Measurements from ENCODE around the gene LIPE.
"Not testable (repeated sequence)": the region's sequence is repeated elsewhere in the genome, so short reads cannot be mapped to it uniquely, and the experiment has no call there.

The LIPE gene

DNA sequence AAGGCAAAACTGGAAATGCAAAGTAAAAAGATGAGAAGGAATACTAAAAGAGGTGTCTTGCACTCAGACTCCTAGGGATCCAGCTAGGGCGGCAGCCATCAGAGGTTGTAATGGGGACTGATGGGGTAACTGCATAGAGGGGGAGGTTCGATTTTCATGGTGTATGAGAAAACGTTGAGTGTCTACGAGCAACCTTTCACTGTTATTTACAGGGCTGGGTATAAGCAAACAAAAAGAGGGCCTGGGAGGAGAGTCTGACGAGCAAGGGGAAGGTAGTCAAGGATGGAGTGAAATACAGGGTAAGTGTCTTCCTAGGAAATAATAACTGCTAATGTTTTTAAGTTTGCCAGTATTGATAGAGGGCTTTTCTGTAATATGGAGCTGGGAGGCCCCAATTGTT, 21.1 kb upstream of the LIPE start:
- not testable (repeated sequence) for DNase-seq (ENCODE audit: low spot score)

DNA sequence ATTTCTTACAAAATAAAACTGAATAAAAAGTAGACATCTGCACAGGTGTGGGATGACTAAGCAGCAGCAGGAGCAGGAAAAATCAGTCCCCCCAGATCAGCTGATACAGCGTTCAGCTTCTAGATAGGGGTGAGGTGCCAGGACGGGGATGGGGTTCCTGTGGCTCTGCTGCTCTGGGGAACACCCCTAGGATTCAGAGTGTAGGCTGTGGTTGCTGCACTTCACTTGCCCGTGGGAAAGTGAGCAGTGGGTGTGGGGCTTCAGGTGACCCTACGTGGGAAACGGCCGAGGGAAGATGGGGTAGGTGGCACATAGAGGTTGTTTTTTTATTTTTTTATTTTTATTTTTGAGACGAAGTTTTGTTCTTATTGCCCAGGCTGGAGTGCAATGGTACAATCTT, 18.8 kb upstream of the LIPE start:
- DNase-seq (ENCODE audit: low spot score) = no peak

DNA sequence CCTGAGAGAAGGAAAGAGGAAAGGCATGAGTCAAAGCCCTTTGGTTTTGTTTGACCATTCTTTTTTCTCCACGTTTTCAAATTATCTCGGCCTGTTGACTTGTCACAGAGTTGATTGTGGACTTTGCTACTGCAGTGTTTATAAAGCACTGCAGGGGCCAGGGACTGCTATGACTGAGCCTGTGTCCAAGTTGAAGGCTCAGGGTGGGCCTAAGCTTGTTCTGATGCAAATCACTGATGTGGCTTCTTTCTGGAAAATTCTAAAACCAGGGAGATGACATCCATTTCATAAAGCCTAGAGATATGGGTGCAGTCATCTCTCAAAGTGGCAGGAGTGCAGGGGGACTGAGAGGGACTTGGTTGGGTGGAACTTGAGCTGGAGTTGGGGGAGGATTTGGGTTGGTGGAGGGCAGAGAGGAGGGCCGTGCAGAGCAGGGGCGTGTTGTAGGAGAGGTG, 16.8 kb upstream of the LIPE start:
- no peak for DNase-seq (ENCODE audit: low spot score)

DNA sequence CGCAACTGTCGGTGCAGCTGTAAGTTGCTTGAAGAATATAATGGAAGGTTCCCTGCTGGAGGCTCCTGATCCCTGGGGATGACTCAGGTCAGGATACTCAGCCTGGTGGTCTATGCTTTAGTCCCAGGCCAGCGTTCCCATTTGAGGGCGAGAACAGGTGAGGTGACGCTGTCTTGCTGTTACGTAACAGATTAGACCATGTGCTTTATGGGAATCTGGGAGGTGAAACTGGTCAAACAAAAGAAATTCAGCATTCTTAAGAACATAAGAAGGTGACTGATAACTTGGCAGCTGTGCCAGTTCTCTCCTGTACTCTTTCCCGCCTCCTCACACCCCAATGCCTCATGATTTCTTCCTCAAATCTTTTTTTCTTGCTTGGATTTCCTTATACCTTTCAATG, 15.6 kb upstream of the LIPE start, which contains the start of gene CXCL17:
Gene CXCL17, minus strand, starts transcription at position 114 of the 400 bp plus-strand sequence. CDS start 114 bp downstream, outside the sequence.
- no peak for DNase-seq (ENCODE audit: low spot score)

DNA sequence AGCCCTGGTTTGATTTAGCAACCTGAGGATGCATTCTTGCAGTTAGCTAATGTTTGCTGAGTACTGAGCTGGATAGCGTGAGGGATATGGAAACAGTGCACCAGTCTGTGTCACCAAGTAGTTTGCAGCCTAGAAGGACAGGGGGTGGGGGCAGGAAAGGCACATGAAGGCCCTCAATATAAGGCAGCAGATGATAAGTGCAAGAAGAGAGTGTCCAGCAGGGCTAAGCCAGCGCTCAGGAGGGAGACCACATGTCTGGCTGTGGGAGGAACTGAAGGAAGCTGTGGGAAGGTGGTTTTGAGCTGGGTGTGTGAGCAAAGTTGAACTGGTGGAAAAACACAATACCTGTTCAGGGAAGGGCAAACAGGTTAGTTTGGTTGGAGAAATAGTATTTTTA, 13.9 kb upstream of the LIPE start:
- DNase-seq (ENCODE audit: low spot score) = no peak

DNA sequence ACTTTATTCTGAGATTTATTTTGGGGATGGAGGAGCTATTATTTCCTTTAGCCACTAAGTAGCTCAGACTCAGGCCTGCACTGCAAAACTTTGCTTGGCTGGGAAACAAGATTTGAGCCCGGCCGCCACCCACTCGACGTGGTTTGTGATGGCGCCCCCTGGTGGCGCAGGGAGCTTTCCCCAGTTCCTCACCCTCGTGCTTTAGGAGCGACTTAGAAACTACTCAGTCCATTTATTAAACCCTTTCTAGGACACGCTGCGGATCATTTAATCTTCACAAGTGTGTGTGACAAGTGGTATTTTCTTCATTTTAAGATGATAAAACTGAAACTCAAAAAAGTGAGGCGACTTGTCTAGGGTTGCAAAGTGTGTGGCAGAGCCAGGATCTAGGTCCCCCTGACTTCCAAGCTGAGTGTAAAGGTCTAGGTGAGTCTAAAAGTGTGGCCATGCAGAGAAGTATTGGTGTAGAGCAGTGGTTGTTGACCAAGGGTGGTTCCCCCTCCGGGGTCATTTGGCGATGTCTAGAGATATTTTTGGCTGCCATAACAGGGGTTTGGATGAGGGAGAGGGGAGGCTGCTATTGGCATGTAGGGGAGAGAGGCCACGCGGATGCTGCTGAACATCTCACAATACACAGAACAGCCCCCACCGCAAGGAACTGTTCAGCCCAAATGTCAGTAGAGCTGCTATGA, 13.3 kb upstream of the LIPE start:
- DNase-seq (ENCODE audit: low spot score) = peak; percentile 83

DNA sequence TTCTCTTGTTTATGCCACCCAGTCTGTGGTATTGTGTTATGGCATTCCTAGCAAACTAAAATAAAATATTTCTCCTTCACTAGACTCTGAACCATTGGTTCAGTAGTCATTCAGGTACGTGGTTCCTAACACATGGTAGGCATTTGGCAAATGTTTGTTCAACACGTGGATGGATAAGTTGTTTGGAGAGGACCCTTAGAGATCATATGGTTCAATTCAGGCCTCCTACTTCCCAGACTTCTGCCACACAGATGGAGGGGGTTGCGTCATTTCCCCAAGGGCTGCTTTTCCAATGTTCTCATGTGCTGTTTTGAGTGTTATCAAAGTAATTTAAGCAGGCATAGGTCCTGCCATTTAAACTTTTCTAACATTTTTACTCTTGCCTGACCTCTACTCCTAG, 8.8 kb upstream of the LIPE start:
- no peak for DNase-seq (ENCODE audit: low spot score)

DNA sequence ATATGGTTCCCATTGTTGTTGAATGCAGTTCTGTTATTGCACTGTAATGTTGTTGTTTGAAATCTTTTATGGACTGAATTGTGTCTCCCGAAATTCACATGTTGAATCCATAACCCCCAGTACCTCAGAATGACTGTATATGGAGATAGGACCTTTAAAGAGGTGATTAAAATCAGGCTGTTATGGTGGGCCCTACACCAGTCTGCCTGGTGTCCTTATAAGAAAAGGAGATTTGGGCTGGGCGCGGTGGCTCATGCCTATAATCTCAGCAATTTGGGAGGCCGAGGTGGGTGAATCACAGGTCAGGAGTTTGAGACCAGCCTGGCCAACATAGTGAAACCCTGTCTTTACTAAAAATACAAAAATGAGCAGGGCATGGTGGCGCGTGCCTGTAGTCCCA, 8.1 kb upstream of the LIPE start:
- no peak for DNase-seq (ENCODE audit: low spot score)

DNA sequence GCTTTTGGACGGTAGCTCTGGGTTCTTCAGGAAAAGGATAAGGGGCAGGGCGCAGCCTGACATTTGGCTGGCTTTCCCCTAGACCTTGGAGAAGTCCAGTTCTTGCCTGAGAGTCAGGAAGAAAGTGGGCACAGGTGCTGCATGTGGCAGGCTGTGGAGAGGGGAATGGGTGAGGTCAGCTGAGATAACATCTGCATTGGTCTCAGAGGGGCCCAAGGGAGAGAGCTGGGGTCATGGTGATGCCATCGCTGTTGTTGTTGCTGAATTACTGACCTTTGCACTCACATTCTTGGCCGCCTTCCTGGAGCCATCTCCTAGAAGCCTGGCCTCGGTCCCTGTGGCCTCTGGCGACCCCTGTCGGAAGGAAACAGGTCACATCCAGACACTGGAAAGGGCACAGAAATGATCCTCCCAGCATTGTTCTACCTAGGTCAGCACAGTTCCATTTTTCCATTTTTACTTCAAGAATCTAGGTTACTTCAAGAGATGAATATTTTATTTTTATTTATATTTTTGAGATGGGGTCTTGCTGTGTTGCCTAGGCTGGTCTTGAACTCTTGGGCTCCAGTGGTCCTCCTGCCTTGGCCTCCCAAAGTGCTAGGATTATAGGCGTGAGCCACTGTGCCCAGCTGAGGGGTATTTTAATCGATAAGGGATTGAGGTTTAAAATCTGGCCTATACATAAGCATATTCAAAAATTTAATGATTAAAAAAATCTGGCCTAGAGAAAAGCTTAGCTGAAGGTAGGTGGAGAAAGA, 6.5 kb upstream of the LIPE start:
- peak; percentile 55 for DNase-seq (ENCODE audit: low spot score)

DNA sequence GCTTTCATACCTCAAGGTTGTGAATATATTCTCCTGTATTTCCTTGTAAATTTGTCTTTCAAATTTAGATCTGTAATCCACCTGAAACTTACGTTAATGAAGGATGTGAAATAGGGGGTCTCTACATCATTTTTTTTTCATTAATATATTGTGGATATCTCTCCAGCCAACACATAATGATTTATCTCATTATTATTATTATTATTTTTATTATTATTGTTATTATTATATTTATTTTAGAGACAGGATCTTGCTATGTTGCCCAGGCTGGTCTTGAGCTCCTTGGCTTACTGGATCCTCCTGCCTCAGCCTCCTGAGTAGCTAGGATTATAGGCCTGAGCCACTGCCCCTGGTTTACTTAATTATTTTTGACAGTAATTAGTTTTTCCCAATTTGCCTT, 4.3 kb upstream of the LIPE start:
- DNase-seq (ENCODE audit: low spot score) = no peak

DNA sequence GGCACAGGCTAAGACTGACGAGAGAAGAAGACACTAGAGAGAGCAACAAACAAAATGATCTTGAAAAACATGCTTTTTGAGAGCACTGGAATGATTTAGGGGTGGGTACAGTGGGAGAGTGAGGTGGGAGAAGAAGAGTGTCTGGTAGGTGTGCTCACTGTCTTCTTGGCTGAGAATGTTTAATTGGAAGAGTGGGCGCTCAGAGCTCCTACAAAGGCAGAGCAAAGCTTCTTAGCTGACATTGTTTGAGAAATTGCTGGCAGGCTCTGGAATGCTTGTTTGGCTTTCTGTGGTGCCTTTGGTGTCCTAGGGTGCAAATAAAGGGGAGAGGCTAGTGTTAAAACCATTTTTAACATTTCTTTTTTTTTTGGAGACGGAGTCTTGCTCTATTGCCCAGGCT, 1.5 kb upstream of the LIPE start:
- no peak for DNase-seq (ENCODE audit: low spot score)

DNA sequence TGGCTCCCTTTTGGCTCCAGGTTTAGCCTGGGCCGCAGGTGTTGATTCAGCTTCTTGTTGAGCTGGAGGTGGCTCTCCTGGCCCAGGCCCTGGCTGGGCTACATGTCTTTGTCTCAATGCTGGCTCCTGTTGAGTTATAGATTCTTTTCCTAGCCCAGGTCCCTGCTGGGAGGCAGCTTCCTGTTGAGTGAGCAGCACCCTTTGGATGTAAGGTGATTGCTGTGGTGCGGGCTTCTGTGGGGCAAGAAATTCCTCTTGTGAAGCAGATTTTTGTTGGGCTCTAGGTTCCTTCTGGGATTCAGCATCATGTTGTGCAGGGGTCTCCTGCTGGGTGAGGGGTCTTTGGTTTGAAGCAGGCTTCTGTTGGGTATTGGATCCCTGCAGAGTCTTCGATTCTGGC, 545 bp downstream of the LIPE start:
- DNase-seq (ENCODE audit: low spot score) = no peak

DNA sequence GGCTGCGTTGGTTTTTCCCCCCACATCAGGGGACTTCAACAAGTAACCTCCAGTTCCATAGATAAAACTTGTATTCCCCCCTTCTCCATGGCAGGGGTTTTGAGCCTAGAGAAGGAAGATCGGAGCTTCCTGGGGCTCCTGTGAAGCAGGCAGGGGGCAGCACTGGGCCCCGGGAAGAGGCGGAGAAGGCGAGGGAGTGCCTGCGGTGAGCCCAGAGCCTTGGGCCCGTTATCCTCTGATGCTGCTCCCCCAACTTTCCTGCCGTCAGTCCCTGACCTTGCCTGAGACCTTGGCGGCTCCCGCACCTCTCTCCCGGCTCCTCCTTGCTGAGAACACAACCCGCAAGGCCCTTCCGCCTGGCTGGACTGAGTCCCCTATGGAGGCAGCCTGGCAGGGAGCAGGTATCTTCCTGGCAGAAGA, 2.5 kb downstream of the LIPE start:
- no peak for DNase-seq (ENCODE audit: low spot score)

DNA sequence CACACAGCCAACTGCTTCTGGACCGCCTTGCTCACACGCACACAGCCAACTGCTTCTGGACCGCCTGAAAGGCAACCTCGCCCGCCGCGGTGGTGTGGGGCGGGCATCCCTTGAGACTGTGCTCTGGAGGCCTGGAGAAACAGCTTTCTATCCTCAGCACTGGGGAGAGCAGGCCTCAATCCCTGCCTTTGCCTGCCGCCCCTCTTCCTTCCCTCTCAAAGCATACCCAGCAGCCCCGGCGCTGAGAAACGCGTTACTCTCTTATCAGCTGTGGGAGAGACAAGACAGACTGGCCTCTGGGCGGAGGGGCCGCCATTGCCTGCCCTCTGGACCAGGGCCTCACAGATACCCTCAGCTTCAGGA, 2.9 kb downstream of the LIPE start:
- DNase-seq (ENCODE audit: low spot score) = no peak

DNA sequence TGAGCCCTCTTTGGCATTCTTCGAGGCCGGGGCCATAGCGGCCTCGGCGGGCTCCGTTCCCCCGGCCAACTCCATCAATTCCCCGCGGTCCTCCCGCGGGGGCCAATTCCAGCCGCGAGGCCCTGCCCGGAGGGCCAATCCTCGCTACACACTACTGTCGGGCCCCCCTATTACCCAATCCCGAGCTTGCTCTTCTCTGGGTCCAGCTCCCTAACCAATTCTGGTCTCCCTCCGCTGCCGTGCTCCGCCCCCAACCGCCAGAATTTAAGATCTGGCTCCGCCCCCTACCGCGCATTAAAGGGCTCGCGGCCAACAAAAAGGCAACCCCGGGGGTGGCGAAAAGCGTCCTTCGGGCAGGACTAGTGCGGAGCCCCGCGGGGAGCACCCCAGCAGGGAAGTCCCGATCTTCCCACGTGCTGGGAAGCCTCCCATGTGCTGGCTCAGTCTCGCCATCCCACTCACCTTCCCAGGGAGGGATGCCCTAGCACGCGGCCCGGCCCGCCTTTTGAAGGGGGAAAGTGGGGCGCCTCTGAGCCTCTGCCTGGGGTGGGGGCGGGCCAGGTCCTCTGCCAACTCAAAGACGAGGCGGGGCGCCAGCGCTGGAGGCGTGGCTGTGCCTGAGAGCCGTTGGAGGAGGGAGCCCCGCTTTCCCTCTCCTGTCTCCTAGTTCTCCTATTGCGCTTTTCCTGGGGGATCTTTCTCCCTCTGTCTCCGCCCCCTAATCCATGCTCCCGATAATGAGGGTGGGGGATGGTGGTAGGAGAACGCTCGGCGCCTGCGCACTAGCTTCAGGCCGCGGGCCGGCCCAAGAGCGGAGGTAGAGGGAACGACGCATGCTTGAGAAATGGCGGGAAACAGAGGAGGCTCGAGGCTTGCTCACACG, 3.5 kb downstream of the LIPE start:
- peak; percentile 96 for DNase-seq (ENCODE audit: low spot score)

DNA sequence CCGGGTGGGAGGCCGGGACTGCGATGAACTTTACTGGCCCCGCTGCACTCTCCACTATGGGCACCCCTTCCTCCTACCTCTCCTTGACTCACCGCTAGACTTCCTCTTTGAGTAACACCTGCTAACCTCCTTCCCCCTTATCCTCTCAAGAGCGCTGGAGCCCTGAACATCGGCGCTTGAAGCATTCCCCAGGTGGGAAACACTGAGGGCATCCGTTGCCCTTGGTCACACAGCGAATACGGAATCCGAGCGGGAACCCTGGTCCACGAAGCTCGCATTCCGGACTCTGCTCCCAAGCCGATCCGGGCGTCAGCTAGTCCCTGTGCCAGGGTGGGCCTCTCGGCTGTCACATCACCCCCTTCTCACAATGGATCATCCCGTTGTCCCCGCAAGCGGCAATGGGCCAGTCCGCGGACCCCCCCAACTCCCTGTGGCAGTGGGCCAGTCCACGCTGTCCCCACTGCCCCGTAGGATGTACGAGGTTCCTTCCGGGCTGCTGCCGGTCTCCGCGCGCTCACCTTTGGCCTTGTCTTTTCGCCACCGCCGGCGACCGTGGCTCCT, 4.2 kb downstream of the LIPE start:
- DNase-seq (ENCODE audit: low spot score) = no peak

DNA sequence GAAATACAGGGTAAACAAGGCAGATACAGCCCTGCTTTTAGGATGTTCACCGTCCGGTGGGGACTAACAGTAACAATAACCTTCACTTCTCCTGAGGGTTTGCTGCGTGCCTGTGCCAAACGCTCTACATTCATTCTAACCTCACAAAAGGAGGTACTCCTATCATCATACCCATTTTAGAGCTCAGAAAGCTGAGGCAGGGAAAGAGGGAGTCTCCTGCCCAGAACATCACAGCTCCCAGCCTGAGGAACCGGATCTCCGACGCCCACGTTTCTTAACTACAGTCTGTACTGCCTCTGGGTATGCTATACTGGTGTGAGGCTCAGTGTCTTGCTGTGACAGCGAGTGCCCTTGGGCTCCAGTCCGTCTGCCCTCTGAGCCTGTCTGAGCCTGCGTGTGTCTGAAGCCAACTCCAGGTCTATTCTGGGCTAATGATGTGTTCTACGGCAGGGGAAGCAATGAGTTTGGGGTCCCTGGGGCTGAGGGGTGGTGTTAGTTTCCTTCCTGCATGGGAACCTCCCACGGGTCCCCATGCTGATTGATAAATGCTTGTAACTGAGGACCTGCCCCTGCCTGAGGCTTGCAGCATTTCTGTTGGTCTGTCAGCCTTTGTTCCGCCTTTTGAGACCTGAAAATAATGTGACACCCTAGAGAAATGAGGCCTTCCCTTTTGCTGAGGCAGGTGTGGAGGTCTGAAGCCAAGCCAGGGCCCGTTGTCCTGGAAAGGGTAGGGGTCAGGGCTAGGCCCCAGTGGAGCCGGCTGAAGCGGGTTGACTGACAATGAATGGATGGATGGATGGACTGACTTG, 4.9 kb downstream of the LIPE start:
- DNase-seq (ENCODE audit: low spot score) = no peak

DNA sequence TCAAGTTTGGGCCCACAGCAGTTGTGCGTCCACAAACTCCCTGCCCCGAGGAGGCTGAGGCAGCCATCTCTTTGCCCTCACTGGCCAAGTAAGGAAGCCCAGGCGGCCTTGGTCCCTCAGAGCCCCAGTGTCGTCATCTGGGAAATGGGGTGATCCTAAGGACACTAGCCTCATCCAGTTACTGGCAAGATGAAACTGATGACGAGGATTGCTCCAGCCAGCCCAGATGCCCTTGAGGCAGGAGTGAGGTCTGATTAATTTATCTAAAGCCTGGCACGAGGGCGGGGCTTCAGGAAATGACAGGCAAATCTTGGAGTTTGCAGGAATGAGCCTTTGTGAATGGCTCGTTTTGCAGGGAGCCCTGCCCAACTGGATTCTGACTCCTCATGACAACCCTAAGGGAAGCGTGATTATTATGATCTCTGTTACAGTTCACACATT, 5.6 kb downstream of the LIPE start:
- peak; percentile 7 for DNase-seq (ENCODE audit: low spot score)

DNA sequence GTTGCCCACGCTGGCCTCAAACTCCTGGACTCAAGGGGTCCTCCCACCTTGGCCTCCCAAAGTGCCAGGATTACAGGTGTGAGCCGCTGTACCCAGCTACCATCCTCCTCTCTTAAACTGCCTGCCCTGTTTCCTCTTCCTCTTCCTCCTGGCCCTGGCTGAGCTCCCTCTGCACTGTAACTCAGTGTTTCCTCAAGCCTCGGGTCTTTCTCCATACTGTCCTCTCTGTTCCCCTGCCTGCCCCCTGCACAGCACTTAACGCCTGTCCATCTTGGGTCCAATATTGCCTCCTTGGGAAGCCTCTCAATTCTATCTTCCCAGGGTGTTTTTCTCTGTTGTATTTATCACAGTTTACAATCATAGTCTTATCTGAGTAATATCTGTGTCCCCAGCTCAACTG, 6.1 kb downstream of the LIPE start:
- DNase-seq (ENCODE audit: low spot score) = no peak

DNA sequence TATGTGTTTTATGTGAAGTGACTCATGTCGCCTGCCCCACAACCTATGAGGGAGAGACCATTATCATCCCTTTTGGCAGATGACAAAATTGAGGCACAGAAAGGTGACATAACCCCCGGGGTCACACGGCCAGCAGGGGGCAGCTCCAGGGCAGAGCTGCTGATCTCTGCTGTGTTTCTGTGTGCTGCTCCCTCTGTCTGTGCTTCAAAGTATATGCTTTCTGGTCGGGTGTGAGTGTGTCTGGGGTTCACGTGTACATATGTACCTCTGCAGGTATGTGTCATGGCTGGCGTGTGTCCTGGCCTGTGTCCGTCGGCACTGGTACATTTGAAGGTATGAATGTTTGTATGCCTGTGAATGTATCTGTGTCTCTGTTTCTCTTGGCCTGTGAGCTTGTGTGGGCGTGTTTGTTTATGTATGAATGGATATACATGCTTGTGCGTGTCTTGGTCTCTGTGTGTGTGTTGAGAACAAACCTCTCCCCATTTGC, 7.1 kb downstream of the LIPE start:
- DNase-seq (ENCODE audit: low spot score) = peak; percentile 77

DNA sequence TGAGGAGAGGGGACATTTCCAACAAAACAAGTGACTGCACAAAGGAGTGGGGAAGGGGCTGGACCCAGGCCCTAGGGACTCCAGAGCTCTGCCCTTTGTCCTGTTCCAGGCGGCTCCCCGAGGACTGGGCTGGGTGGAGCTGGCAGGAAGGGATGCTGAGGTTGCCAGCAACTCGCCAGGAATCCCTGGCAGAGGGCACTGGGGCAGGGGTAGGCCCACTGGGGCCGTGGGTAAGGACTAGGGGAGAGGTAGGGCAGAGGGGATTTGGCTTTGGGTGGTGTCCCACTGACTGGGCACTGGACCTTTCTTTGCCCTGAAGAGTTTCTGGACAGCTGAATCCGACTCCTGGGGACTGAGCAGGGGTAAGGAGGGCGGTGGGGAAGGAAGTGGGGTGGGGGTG, 7.9 kb downstream of the LIPE start:
- no peak for DNase-seq (ENCODE audit: low spot score)
